Vagina (tissue), 2 donors: ENCODE data around the gene MAP7. TPM values are rescaled to one million over a fixed set of nuclear protein-coding genes. Genes with fewer than 3 reads are reported as not detected.

Source experiments
- DNase-seq, 2 donors: peaks; one replicate each; pipeline ENCODE4 v3.0.0-alpha.2; 2017; ENCODE audit errors: extremely low spot score in 2 of 2
- H3K27ac ChIP-seq: fragments of 200-600 bp; sonication (generic); one replicate; pipeline ENCODE4 v1.5.1; 2019
- H3K27me3 ChIP-seq: fragments of 200-600 bp; sonication (generic); one replicate; pipeline ENCODE4 v1.5.1; 2019
- H3K36me3 ChIP-seq, 2 donors: fragments of 200-600 bp; sonication (generic); one replicate each; pipeline ENCODE4 v1.5.1; 2017 to 2019
- H3K4me1 ChIP-seq: fragments of 200-600 bp; sonication (generic); one replicate; pipeline ENCODE4 v1.5.1; 2019
- H3K4me3 ChIP-seq, 2 donors: fragments of 200-600 bp; sonication (generic); 1 replicate in 1 of 2; 2 replicates in 1 of 2; pipeline ENCODE4 v1.5.1; 2016 to 2019
- H3K9me3 ChIP-seq: fragments of 200-600 bp; sonication (generic); one replicate; pipeline ENCODE4 v1.5.1; 2019
- POLR2A ChIP-seq, 2 donors: fragments of 450-650 bp; IDR thresholded peaks; one replicate each; pipeline ENCODE4 v1.6.1; 2017; ENCODE audit warnings: antibody characterized with exemption in 2 of 2, mild to moderate bottlenecking in 2 of 2, moderate library complexity in 2 of 2
- POLR2AphosphoS5 ChIP-seq, 2 donors: sonication (generic); formaldehyde crosslinking; IDR thresholded peaks; one replicate each; pipeline ENCODE4 v1.9.0; 2017; ENCODE audit warnings: antibody characterized with exemption in 2 of 2, mild to moderate bottlenecking in 2 of 2, low read depth in 1 of 2; ENCODE audit not compliant: insufficient read depth in 1 of 2
- intact Hi-C: fragments of 100-400 bp; cut with DNase I; formaldehyde crosslinking; loops from one replicate; pipeline ENCODE4 v1.15.1; 2023
- total RNA-seq: library from RNA; depleted of rRNA; stranded (reverse); fragments of >200 nt; gene quantifications from one replicate; pipeline ENCODE4 v1.2.3, GENCODE V29; 2016
- TF ChIP-seq, protein P1 (sequence below), 3 experiments: fragments of 450-650 bp in 2 of 3; fragments of 200-600 bp in 1 of 3; sonication (generic) in 1 of 3; IDR thresholded peaks; one replicate each; pipeline ENCODE4 v1.5.1; 2017 to 2019; ENCODE audit warnings: antibody characterized with exemption in 3 of 3, mild to moderate bottlenecking in 2 of 3, moderate library complexity in 2 of 3

Gene MAP7
- total RNA-seq, 1 donor from 2014 or later = 9.3 TPM

DNA sequence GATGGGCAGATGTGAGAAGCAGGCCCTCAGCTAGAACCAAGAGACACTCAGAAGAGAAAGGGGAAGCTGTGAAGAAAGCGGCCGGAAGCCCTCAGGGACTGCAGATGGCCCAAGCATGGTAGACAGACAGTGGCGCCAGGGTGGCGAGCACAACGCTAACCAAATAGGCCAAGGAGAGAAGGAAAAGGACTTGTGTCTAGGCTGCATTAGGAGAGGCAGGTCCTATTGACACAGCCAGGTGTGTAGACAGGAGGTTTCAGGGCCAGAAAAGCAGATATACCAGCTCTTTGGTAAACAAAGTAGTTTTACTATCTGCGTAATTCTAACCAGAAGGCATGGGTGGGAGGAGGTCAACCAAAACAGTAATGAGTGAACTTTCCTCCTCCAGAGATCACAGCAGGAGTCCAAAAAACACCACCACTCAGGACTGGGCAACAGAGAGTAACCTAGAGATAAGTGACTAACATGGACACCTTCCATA is 15.8 kb upstream of the MAP7 start:
- Histone ChIP-seq H3K36me3 (peaks cover 0 to 13% of the 10 kb centered on the region in 2 donors), H3K4me3 (no peak overlapping the region), H3K27me3 (no peaks in the 10 kb centered on the region), H3K4me1 (no peaks in the 10 kb centered on the region), H3K27ac (no peak overlapping the region), H3K9me3 (no peaks in the 10 kb centered on the region)
- TF ChIP-seq, protein P1, sequence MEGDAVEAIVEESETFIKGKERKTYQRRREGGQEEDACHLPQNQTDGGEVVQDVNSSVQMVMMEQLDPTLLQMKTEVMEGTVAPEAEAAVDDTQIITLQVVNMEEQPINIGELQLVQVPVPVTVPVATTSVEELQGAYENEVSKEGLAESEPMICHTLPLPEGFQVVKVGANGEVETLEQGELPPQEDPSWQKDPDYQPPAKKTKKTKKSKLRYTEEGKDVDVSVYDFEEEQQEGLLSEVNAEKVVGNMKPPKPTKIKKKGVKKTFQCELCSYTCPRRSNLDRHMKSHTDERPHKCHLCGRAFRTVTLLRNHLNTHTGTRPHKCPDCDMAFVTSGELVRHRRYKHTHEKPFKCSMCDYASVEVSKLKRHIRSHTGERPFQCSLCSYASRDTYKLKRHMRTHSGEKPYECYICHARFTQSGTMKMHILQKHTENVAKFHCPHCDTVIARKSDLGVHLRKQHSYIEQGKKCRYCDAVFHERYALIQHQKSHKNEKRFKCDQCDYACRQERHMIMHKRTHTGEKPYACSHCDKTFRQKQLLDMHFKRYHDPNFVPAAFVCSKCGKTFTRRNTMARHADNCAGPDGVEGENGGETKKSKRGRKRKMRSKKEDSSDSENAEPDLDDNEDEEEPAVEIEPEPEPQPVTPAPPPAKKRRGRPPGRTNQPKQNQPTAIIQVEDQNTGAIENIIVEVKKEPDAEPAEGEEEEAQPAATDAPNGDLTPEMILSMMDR (IDR thresholded peaks at IDR 0.05) = no peak
- TF ChIP-seq POLR2A (IDR thresholded peaks at IDR 0.05) (no peak), POLR2AphosphoS5 (IDR thresholded peaks at IDR 0.05; ENCODE audit: insufficient read depth in 1 of 2, low read depth in 1 of 2) (no peak)
- intact Hi-C loops = no loop called here
- DNase-seq = no peak

DNA sequence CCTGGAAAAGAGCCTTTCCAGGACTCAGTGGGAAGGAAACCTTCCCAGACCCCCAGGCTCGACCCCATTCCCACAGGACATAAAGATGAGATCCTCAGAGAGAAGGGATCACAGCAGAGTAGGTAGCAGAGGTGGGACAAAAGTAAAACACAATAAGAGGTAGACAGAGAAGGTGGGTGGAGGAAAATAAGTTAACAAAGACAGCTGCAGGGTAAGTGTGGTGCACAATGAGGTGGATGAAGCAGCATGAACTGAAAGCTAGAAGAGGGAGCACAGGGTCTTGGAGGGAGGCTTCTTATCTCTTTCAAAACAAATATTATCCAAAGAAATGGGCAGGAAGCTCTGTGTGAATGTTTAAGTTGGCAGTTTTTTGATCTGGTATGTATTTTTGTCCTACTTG is 14.0 kb upstream of the MAP7 start:
- Histone ChIP-seq H3K36me3 (peaks cover 0 to 13% of the 10 kb centered on the region in 2 donors), H3K9me3 (no peaks in the 10 kb centered on the region), H3K4me3 (no peak overlapping the region), H3K27ac (no peak overlapping the region), H3K4me1 (no peaks in the 10 kb centered on the region), H3K27me3 (no peaks in the 10 kb centered on the region)
- TF ChIP-seq, protein P1 (IDR thresholded peaks at IDR 0.05) = no peak
- TF ChIP-seq POLR2A (IDR thresholded peaks at IDR 0.05) (no peak), POLR2AphosphoS5 (IDR thresholded peaks at IDR 0.05; ENCODE audit: insufficient read depth in 1 of 2, low read depth in 1 of 2) (no peak)
- DNase-seq = no peak
- intact Hi-C loops = no loop called here

DNA sequence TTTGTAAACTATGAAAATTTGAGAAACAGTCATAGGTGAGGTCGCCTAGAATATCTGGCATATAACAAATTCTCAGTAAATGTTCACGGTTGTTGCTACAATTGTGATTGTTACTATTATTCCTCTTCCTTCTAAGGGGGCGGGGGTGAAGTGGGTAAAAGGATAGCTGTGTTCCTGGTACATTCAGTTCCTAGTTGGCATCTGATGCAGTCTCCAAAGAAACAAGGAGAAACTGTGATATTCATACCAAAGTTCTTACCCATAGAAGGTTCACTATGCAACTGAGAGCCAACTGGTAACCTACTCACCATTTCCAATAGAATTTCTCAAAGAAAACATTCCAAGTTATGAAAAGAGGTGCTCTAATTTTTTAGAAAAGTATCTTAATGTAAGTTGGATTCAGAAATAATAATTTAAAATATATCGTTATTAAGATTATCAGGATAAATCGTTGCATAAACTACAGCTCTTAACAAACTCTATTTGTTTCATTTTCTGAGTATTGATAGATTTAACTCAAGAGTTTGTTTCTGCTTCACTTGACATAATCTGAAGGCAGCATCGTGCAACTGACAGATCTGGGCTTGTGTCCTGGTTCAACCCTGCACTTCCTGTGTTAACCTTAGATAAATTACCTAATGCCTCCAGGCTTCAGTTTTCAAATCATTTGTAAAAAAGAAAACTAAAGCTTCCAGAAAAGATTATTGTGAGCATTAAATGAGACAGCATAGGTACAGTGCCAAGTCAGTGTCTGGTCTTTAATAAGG is 13.3 kb upstream of the MAP7 start:
- TF ChIP-seq POLR2AphosphoS5 (IDR thresholded peaks at IDR 0.05; ENCODE audit: insufficient read depth in 1 of 2, low read depth in 1 of 2) = no peak
- TF ChIP-seq POLR2A (IDR thresholded peaks at IDR 0.05) = no peak
- TF ChIP-seq, protein P1 (IDR thresholded peaks at IDR 0.05) = no peak
- H3K4me3 ChIP-seq = no peak overlapping the region
- intact Hi-C loops = no loop called here
- H3K27me3 ChIP-seq = no peaks in the 10 kb centered on the region
- no peaks in the 10 kb centered on the region for H3K4me1 ChIP-seq
- H3K27ac ChIP-seq = no peak overlapping the region
- no peak for DNase-seq
- H3K36me3 ChIP-seq = peaks cover 0 to 13% of the 10 kb centered on the region in 2 donors
- H3K9me3 ChIP-seq = no peaks in the 10 kb centered on the region

DNA sequence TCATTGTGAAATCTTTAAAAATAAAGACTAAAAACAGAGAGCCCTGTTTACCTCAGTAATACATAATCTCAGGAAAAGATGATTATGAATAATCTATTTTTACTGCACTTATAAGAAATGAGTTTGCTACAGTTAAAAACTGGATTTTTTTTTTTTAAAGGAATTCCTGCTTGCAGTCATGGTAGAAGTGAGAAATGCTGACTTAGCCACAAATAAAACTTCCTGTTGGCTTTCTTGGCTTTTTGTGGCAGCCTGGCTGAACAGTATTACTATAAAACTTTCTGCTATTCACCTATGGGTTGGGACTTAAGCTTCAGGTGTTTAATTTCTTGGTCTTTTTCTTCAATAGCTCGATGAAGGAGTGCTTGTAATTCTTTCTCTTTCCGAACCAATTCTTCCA is 12.0 kb upstream of the MAP7 start:
- DNase-seq = no peak
- peaks cover 0 to 8% of the 10 kb centered on the region in 2 donors for H3K36me3 ChIP-seq
- H3K9me3 ChIP-seq = no peaks in the 10 kb centered on the region
- intact Hi-C loops = no loop called here
- no peak overlapping the region for H3K4me3 ChIP-seq
- no peak for TF ChIP-seq POLR2A (IDR thresholded peaks at IDR 0.05)
- TF ChIP-seq, protein P1 (IDR thresholded peaks at IDR 0.05) = no peak
- H3K27me3 ChIP-seq = no peaks in the 10 kb centered on the region
- no peak overlapping the region for H3K27ac ChIP-seq
- H3K4me1 ChIP-seq = no peaks in the 10 kb centered on the region

DNA sequence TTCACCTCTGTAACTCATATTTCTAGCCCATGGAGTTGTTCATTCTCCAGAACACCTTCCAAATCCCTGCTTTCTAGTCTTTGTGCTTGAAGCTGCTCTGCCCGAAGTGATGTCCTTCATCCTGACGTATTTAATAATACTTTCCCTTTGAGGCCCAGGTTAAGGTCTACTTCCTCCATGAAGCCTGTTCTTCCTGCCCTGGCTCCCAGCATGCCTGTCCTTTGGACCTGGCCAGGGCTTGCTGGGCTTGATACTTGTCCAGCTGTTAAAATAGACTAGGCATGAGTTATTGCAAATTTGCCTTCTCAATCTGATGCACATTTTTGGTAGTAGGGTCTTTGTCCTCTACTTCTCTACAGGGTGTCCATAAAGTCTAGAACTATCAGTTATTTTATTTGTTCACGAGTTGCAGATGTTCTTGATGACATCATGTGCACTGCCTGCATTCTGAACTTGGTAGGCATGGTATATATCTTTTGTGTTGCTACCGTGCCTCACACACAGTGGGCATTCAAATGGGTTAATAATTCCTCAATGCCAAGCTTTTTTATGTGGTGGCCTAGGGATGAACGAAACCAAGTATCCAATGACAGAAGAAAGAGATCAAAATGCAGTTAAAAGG is 3.1 kb upstream of the MAP7 start:
- H3K4me3 ChIP-seq = no peak overlapping the region
- TF ChIP-seq POLR2AphosphoS5 (IDR thresholded peaks at IDR 0.05; ENCODE audit: insufficient read depth in 1 of 2, low read depth in 1 of 2) (no peak), POLR2A (IDR thresholded peaks at IDR 0.05) (no peak)
- TF ChIP-seq, protein P1 (IDR thresholded peaks at IDR 0.05) = no peak
- no peak for DNase-seq
- no peaks in the 10 kb centered on the region for H3K27me3 ChIP-seq
- intact Hi-C loops = no loop called here
- H3K9me3 ChIP-seq = no peaks in the 10 kb centered on the region
- H3K4me1 ChIP-seq = peaks cover 14% of the 10 kb centered on the region
- H3K36me3 ChIP-seq = no peaks in the 10 kb centered on the region
- no peak overlapping the region for H3K27ac ChIP-seq
